SK-N-SH treated with all-trans-retinoic acid at 6 μM for 48 hours (cell line): ENCODE data around the gene TMA7B.

ENCODE experiments used
- ARNTL ChIP-seq: fragments of 450-650 bp; formaldehyde crosslinking; IDR thresholded peaks from 2 replicates; pipeline ENCODE4 v1.5.0; 2020; ENCODE audit warnings: low read depth, mild to moderate bottlenecking, moderate library complexity, borderline replicate concordance
- CSDC2 ChIP-seq: fragments of 250-450 bp; sonication (Bioruptor Pico); IDR thresholded peaks from 2 replicates; pipeline ENCODE4 v1.5.0; 2020; ENCODE audit warnings: mild to moderate bottlenecking, moderate library complexity
- GLIS3 ChIP-seq: fragments of 250-450 bp; sonication (Bioruptor Pico); IDR thresholded peaks from 2 replicates; pipeline ENCODE4 v1.5.0; 2020; ENCODE audit warnings: mild to moderate bottlenecking, moderate library complexity
- OSR1 ChIP-seq: fragments of 250-450 bp; sonication (Bioruptor Pico); IDR thresholded peaks from 2 replicates; pipeline ENCODE4 v1.8.0; 2022; ENCODE audit warnings: moderate library complexity, mild to moderate bottlenecking, inconsistent platforms
- RARB ChIP-seq: fragments of 250-450 bp; sonication (Bioruptor Pico); IDR thresholded peaks from 2 replicates; pipeline ENCODE4 v1.8.0; 2021; ENCODE audit warnings: mild to moderate bottlenecking, moderate library complexity
- SNAI2 ChIP-seq: fragments of 250-450 bp; sonication (Bioruptor Pico); IDR thresholded peaks from 2 replicates; pipeline ENCODE4 v1.5.0; 2020; ENCODE audit warnings: mild to moderate bottlenecking, moderate library complexity
- TCF4 ChIP-seq: fragments of 250-450 bp; sonication (Bioruptor Pico); IDR thresholded peaks from 2 replicates; pipeline ENCODE4 v1.8.0; 2021; ENCODE audit warnings: mild to moderate bottlenecking, moderate library complexity, borderline replicate concordance
- ZC3H10 ChIP-seq: fragments of 250-450 bp; sonication (Bioruptor Pico); IDR thresholded peaks from 2 replicates; pipeline ENCODE4 v1.5.1; 2021; ENCODE audit warnings: mild to moderate bottlenecking, moderate library complexity
- ZFP3 ChIP-seq: fragments of 250-450 bp; sonication (Bioruptor Pico); IDR thresholded peaks from 2 replicates; pipeline ENCODE4 v1.5.0; 2020; ENCODE audit warnings: mild to moderate bottlenecking, moderate library complexity
- ZFP30 ChIP-seq: fragments of 450-650 bp; formaldehyde crosslinking; IDR thresholded peaks from 2 replicates; pipeline ENCODE4 v1.5.0; 2022; ENCODE audit warnings: mild to moderate bottlenecking, moderate library complexity
- ZNF565 ChIP-seq: fragments of 450-650 bp; formaldehyde crosslinking; conservative IDR thresholded peaks from 2 replicates; pipeline ENCODE4 v1.5.0; 2020; ENCODE audit warnings: low read depth, mild to moderate bottlenecking, moderate library complexity
- ZNF8 ChIP-seq: fragments of 450-650 bp; formaldehyde crosslinking; IDR thresholded peaks from 2 replicates; pipeline ENCODE4 v1.5.0; 2020; ENCODE audit warnings: mild to moderate bottlenecking, moderate library complexity
- TF ChIP-seq, protein P1 (sequence below): fragments of 250-450 bp; sonication (Bioruptor Pico); IDR thresholded peaks from 2 replicates; pipeline ENCODE4 v1.5.1; 2021; ENCODE audit warnings: mild to moderate bottlenecking, moderate library complexity
- TF ChIP-seq, protein P2 (sequence below): fragments of 250-450 bp; sonication (Bioruptor Pico); IDR thresholded peaks from 2 replicates; pipeline ENCODE4 v1.5.1; 2020; ENCODE audit warnings: low read depth, mild to moderate bottlenecking, moderate library complexity

DNA sequence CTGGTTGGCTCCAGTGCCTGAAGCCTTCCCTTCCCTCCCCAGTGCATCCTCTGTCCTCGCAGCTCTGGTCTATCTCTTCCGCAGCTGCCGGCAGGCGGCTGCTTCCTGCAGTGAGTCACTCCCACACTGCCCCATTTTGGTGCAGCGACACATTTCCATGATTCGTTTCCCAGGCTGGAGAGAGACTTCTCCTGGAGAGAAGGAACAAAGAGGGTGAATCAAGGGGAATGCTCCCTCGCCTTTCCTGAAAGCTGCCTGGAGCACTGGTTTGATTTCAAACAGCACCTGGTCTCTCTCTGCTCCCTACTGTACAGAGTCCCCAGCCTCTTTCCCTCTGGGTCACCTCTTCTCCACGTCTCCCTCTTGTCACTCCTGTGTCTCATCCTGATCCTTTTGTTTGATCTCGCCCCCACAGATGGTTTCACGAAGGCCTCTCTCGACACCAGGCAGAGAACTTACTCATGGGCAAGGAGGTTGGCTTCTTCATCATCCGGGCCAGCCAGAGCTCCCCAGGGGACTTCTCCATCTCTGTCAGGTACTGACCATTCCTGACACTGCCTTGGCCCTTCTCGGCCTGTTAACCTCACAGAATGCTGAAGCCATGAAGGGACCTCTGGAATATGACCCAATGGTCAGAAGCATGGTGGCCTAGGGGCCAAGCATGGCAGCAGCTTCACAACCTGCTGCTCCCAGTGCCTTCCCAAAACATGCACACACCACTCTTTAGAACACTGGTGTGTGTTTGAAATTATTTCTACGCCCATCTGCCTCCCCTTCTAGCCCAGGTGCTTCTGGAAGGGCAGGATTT, at the start of gene TMA7B:
- TF ChIP-seq ZFP30 (CRISPR knock-in tag) (no peak), ZNF565 (CRISPR knock-in tag) (no peak), TCF4 (no peak), ZFP3 (no peak), ARNTL (no peak), ZC3H10 (no peak), SNAI2 (CRISPR knock-in tag) (no peak), ZNF8 (no peak), GLIS3 (CRISPR knock-in tag) (no peak), CSDC2 (CRISPR knock-in tag) (no peak), RARB (CRISPR knock-in tag) (no peak), OSR1 (CRISPR knock-in tag) (no peak)
- TF ChIP-seq, protein P1, sequence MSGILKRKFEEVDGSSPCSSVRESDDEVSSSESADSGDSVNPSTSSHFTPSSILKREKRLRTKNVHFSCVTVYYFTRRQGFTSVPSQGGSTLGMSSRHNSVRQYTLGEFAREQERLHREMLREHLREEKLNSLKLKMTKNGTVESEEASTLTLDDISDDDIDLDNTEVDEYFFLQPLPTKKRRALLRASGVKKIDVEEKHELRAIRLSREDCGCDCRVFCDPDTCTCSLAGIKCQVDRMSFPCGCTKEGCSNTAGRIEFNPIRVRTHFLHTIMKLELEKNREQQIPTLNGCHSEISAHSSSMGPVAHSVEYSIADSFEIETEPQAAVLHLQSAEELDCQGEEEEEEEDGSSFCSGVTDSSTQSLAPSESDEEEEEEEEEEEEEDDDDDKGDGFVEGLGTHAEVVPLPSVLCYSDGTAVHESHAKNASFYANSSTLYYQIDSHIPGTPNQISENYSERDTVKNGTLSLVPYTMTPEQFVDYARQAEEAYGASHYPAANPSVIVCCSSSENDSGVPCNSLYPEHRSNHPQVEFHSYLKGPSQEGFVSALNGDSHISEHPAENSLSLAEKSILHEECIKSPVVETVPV (CRISPR knock-in tag) = no peak
- TF ChIP-seq, protein P2, sequence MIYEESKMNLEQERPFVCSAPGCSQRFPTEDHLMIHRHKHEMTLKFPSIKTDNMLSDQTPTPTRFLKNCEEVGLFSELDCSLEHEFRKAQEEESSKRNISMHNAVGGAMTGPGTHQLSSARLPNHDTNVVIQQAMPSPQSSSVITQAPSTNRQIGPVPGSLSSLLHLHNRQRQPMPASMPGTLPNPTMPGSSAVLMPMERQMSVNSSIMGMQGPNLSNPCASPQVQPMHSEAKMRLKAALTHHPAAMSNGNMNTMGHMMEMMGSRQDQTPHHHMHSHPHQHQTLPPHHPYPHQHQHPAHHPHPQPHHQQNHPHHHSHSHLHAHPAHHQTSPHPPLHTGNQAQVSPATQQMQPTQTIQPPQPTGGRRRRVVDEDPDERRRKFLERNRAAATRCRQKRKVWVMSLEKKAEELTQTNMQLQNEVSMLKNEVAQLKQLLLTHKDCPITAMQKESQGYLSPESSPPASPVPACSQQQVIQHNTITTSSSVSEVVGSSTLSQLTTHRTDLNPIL (CRISPR knock-in tag) = no peak
